Natural killer cell (primary cell): ENCODE results near the gene NRXN3. TPM values are rescaled to one million over a fixed set of nuclear protein-coding genes. Genes with fewer than 3 reads are reported as not detected.

Source experiments
- ATAC-seq, 3 donors: fragments of 150-1000 bp in 2 of 3; fragments of 200-7000 bp in 1 of 3; cut with Tn5 transposase; 1 replicate in 1 of 3; 2 replicates in 2 of 3; pipeline ENCODE4 v1.10.0; 2021; ENCODE audit warnings: mild to moderate bottlenecking in 2 of 3, moderate library complexity in 2 of 3
- DNase-seq, 2 donors: peaks; one replicate each; pipeline versions ENCODE4 v3.0.0 to v3.0.0-alpha.2; 2013 to 2021; ENCODE audit warnings: mixed read lengths in 1 of 2
- H3K27ac ChIP-seq: one replicate; pipeline ENCODE4 v1.5.1; 2013; ENCODE audit warnings: mild to moderate bottlenecking, low read length
- H3K27me3 ChIP-seq: one replicate; pipeline ENCODE4 v1.6.1; 2013; ENCODE audit warnings: low read length; ENCODE audit not compliant: control insufficient read depth, insufficient read depth
- H3K36me3 ChIP-seq: one replicate; pipeline ENCODE4 v1.6.1; 2013; ENCODE audit warnings: low read length; ENCODE audit not compliant: control insufficient read depth, insufficient read depth
- H3K4me1 ChIP-seq: one replicate; pipeline ENCODE4 v1.6.1; 2013; ENCODE audit warnings: low read length; ENCODE audit not compliant: control insufficient read depth, insufficient read depth
- H3K4me3 ChIP-seq: one replicate; pipeline ENCODE4 v1.5.1; 2013; ENCODE audit warnings: low read length
- H3K9me3 ChIP-seq: one replicate; pipeline ENCODE4 v1.6.1; 2013; ENCODE audit warnings: low read length; ENCODE audit not compliant: control insufficient read depth, insufficient read depth
- H3K27ac Mint-ChIP-seq, 2 donors: one replicate each; pipeline ENCODE4 v1.8.0; 2022; ENCODE audit warnings: mild to moderate bottlenecking in 2 of 2, mixed read lengths in 2 of 2, moderate library complexity in 1 of 2
- H3K27me3 Mint-ChIP-seq, 2 donors: one replicate each; pipeline ENCODE4 v1.8.0; 2022; ENCODE audit warnings: low read depth in 2 of 2, mixed read lengths in 2 of 2
- H3K36me3 Mint-ChIP-seq: one replicate; pipeline ENCODE4 v1.8.0; 2022; ENCODE audit warnings: mixed read lengths
- H3K4me1 Mint-ChIP-seq, 2 donors: one replicate each; pipeline ENCODE4 v1.8.0; 2022; ENCODE audit warnings: mixed read lengths in 2 of 2
- H3K4me3 Mint-ChIP-seq: one replicate; pipeline ENCODE4 v1.8.0; 2022; ENCODE audit warnings: mild to moderate bottlenecking, moderate library complexity, mixed read lengths
- H3K9me3 Mint-ChIP-seq, 2 donors: one replicate each; pipeline ENCODE4 v1.8.0; 2022; ENCODE audit warnings: mixed read lengths in 2 of 2
- WGBS: methylation state at CpG from one replicate; pipeline ENCODE4 v1.1.7; 2013; ENCODE audit warnings: missing lambda C conversion rate; ENCODE audit not compliant: insufficient coverage; 5-methylcytosine and 5-hydroxymethylcytosine counted together
- intact Hi-C: fragments of 100-400 bp; cut with micrococcal nuclease; formaldehyde crosslinking; loops from one replicate; pipeline ENCODE4 v1.14.2; 2022
- total RNA-seq, 4 donors: library from RNA; stranded (reverse); fragments of 120-200 nt in 1 of 4; gene quantifications; one replicate each; pipeline versions ENCODE4 v1.2.3 to v1.2.4, GENCODE V29; 2013 to 2022
- TF ChIP-seq, protein P1 (sequence below): fragments of 200-600 bp; IDR thresholded peaks from one replicate; pipeline ENCODE4 v1.8.0; 2022; ENCODE audit warnings: antibody characterized with exemption

Gene NRXN3
- total RNA-seq, 3 donors from 2014 or later (not counting 1 experiment from before 2014, with no cell fraction given): not detected

DNA sequence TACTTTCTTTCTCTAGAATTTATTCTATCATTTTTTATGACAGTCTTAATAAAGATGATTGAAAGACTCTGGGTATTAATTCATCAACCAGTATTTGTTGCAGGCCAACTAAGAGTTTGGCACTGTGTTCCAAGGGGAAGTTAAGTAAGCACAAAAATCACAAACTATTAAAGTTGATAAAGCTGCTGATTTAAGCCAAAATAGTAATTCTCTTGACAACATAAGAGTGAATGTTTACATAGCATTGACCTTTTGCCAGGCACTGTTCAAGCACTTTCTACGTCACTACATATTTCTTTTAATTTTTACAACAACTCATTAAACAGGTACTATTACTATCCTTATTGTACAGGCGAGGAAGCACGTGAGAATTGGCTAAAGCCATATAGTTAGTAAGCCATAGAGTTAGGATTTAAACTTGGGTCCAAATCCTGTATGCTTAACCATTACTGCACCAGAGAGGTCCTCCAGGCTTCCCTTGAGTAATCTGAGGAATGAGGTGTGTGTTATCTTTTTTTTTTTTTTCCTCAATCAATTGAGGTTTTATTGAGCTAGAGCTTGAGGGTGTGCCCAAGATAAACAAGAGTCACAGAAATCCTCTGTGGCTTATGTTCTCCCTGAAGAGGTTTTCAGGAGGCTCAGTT is 1031.5 kb downstream of the NRXN3 start:
- H3K4me3 ChIP-seq: no peak overlapping the region
- no peaks in the 10 kb centered on the region for H3K36me3 ChIP-seq
- Mint-ChIP-seq H3K27me3 (no peaks in the 10 kb centered on the region), H3K27ac (no peak overlapping the region), H3K4me3 (no peak overlapping the region), H3K4me1 (no peaks in the 10 kb centered on the region), H3K36me3 (no peaks in the 10 kb centered on the region), H3K9me3 (peaks cover 13 to 22% of the 10 kb centered on the region in 2 donors)
- H3K4me1 ChIP-seq: no peaks in the 10 kb centered on the region
- no peak overlapping the region for H3K27ac ChIP-seq
- no peak for DNase-seq
- WGBS: 88% methylated on average over 3 of the region's 3 CpGs
- no peaks in the 10 kb centered on the region for H3K9me3 ChIP-seq
- intact Hi-C loops: no loop called here
- ATAC-seq: no peak
- TF ChIP-seq, protein P1, sequence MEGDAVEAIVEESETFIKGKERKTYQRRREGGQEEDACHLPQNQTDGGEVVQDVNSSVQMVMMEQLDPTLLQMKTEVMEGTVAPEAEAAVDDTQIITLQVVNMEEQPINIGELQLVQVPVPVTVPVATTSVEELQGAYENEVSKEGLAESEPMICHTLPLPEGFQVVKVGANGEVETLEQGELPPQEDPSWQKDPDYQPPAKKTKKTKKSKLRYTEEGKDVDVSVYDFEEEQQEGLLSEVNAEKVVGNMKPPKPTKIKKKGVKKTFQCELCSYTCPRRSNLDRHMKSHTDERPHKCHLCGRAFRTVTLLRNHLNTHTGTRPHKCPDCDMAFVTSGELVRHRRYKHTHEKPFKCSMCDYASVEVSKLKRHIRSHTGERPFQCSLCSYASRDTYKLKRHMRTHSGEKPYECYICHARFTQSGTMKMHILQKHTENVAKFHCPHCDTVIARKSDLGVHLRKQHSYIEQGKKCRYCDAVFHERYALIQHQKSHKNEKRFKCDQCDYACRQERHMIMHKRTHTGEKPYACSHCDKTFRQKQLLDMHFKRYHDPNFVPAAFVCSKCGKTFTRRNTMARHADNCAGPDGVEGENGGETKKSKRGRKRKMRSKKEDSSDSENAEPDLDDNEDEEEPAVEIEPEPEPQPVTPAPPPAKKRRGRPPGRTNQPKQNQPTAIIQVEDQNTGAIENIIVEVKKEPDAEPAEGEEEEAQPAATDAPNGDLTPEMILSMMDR: no peak
- H3K27me3 ChIP-seq: no peaks in the 10 kb centered on the region

DNA sequence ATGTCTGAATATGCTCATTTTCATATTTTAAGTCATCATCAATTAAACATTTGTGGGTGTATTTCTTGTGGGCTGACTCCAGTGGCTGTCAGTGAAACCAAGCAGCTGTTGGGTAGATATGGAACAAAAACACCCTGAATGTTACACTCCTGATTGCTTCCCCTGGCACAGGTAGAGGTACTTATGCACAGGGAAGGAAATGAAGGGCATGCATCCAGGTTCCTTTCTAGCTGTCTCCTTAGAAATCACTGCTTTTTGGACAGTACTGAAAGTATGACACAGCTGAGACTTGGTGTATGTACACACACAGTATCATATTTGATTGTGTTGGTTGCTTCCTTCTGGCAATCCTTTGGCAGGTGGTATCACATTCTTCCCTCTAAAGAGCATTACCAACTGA is 1034.4 kb downstream of the NRXN3 start:
- intact Hi-C loops: no loop called here
- TF ChIP-seq, protein P1: no peak
- no peak for DNase-seq
- no peaks in the 10 kb centered on the region for H3K36me3 Mint-ChIP-seq
- H3K27ac Mint-ChIP-seq: no peak overlapping the region
- no peaks in the 10 kb centered on the region for H3K4me1 Mint-ChIP-seq
- peaks cover 6 to 10% of the 10 kb centered on the region in 2 donors for H3K9me3 Mint-ChIP-seq
- H3K9me3 ChIP-seq: no peaks in the 10 kb centered on the region
- no peak overlapping the region for H3K4me3 Mint-ChIP-seq
- no peak overlapping the region for H3K4me3 ChIP-seq
- no peak for ATAC-seq
- H3K27me3 ChIP-seq: no peaks in the 10 kb centered on the region
- H3K36me3 ChIP-seq: no peaks in the 10 kb centered on the region
- no peaks in the 10 kb centered on the region for H3K4me1 ChIP-seq
- no peak overlapping the region for H3K27ac ChIP-seq
- H3K27me3 Mint-ChIP-seq: no peaks in the 10 kb centered on the region

DNA sequence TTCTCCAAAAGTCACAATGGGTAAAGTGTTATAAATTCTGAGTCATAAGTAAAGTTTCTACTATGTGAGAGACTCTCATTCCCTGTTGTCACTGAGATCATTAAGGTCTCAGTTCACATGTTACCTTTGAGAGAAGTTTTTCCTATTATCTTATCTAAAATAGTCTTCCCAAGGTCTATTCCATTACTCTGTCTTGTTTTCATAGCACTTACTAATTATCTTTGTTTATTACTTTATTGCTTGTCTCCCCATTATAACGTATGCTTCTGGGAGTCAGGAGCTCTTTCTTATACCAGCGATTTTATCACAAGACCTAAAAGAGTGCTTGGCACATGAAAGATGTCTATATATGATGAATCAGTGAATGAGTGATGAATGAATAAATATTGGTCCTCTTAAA is 1039.2 kb downstream of the NRXN3 start:
- H3K9me3 Mint-ChIP-seq: peaks cover 2 to 3% of the 10 kb centered on the region in 2 donors
- H3K27ac Mint-ChIP-seq: no peak overlapping the region
- Histone ChIP-seq H3K27ac (no peak overlapping the region), H3K27me3 (no peaks in the 10 kb centered on the region), H3K4me3 (no peak overlapping the region), H3K9me3 (no peaks in the 10 kb centered on the region), H3K4me1 (no peaks in the 10 kb centered on the region), H3K36me3 (no peaks in the 10 kb centered on the region)
- H3K36me3 Mint-ChIP-seq: no peaks in the 10 kb centered on the region
- no peak for DNase-seq
- H3K27me3 Mint-ChIP-seq: no peaks in the 10 kb centered on the region
- no peak for ATAC-seq
- H3K4me3 Mint-ChIP-seq: no peak overlapping the region
- H3K4me1 Mint-ChIP-seq: no peaks in the 10 kb centered on the region
- TF ChIP-seq, protein P1: no peak
- WGBS: 67% methylated on average over 1 of the region's 2 CpGs
- intact Hi-C loops: no loop called here

DNA sequence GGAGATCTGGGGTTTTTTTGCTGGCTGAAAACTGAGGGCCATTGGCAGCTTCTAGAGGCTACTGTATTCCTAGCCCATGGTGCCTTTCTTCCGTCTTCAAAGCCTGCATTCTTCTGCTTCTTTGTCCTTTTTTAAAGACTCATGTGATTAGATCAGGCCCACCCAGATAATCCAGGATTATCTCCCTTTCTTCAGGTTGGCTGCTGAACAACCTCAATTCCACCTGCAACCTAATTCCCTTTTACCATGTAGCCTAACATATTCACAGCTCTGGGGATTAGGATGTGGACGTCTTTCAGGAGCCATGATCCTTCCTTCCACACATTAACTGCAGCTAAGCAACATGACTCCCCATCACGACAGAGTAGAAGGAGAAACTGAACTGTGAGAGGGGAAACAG is 1055.6 kb downstream of the NRXN3 start:
- peaks cover 3 to 13% of the 10 kb centered on the region in 2 donors for H3K9me3 Mint-ChIP-seq
- intact Hi-C loops: no loop called here
- Histone ChIP-seq H3K9me3 (peaks cover 8% of the 10 kb centered on the region), H3K36me3 (no peaks in the 10 kb centered on the region), H3K27me3 (no peaks in the 10 kb centered on the region), H3K4me1 (no peaks in the 10 kb centered on the region), H3K27ac (no peak overlapping the region), H3K4me3 (no peak overlapping the region)
- TF ChIP-seq, protein P1: no peak
- H3K4me3 Mint-ChIP-seq: no peak overlapping the region
- WGBS: 58% methylated on average over 2 of the region's 3 CpGs
- no peak for ATAC-seq
- no peak for DNase-seq
- no peak overlapping the region for H3K27ac Mint-ChIP-seq
- H3K4me1 Mint-ChIP-seq: no peaks in the 10 kb centered on the region
- H3K27me3 Mint-ChIP-seq: no peaks in the 10 kb centered on the region
- H3K36me3 Mint-ChIP-seq: no peaks in the 10 kb centered on the region
